Spinal cord (tissue), 10 donors: Measurements from ENCODE around the gene XRCC2. TPM values are rescaled to one million over a fixed set of nuclear protein-coding genes. Genes with fewer than 3 reads are reported as not detected.
"Not testable (repeated sequence)": the region's sequence is repeated elsewhere in the genome, so short reads cannot be mapped to it uniquely, and the experiment has no call there.

Experiments
- DNase-seq, 6 donors: peaks; one replicate each; pipeline versions ENCODE4 v3.0.0 to v3.0.0-alpha.2; 2013 to 2015; ENCODE audit warnings: low spot score in 6 of 6, low read depth in 4 of 6
- H3K27ac ChIP-seq: one replicate; pipeline ENCODE4 v1.5.1; 2013; ENCODE audit warnings: low read depth, low read length, control low read depth
- H3K27me3 ChIP-seq: one replicate; pipeline ENCODE4 v1.6.1; 2013; ENCODE audit warnings: low read length; ENCODE audit not compliant: control insufficient read depth, insufficient read depth
- H3K36me3 ChIP-seq: one replicate; pipeline ENCODE4 v1.6.1; 2013; ENCODE audit warnings: low read length; ENCODE audit not compliant: control insufficient read depth, insufficient read depth
- H3K4me1 ChIP-seq: one replicate; pipeline ENCODE4 v1.6.1; 2013; ENCODE audit warnings: low read length; ENCODE audit not compliant: control insufficient read depth, insufficient read depth
- H3K4me3 ChIP-seq: one replicate; pipeline ENCODE4 v1.5.1; 2013; ENCODE audit warnings: low read depth, low read length, control low read depth
- H3K9me3 ChIP-seq: one replicate; pipeline ENCODE4 v1.6.1; 2013; ENCODE audit warnings: low read length; ENCODE audit not compliant: control insufficient read depth, insufficient read depth
- WGBS: methylation state at CpG from one replicate; pipeline ENCODE4 v1.1.5; 2013; ENCODE audit warnings: missing lambda C conversion rate; ENCODE audit not compliant: insufficient coverage; 5-methylcytosine and 5-hydroxymethylcytosine counted together
- polyA plus RNA-seq, 2 donors: library from polyadenylated mRNA; unstranded; fragments of 120-200 nt; gene quantifications; one replicate each; pipeline ENCODE4 v1.2.1, GENCODE V29; 2013; ENCODE audit not compliant: insufficient read length in 2 of 2
- total RNA-seq, 2 donors: library from RNA; depleted of rRNA in 1 of 2; stranded (reverse); fragments of 120-200 nt in 1 of 2; fragments of >200 nt in 1 of 2; gene quantifications; one replicate each; pipeline versions ENCODE4 v1.2.3 to v1.2.4, GENCODE V29; 2013 to 2014
- donor health status: healthy.

Gene XRCC2
- total and polyA plus RNA-seq, 4 donors, result 3.9 to 5.9 (median 4.5) TPM

- 93% methylated on average over 3 of the region's 11 CpGs for WGBS
- not testable (repeated sequence) for H3K4me3 ChIP-seq, DNase-seq
Measured at GRCh38 chr7:152646579-152646978, 29.4 kb downstream of the XRCC2 start.

GRCh38 chr7:152643979-152644559 is 31.9 kb downstream of the XRCC2 start:
- DNase-seq, result no peak
- Histone ChIP-seq H3K27me3 (no peaks in the 10 kb centered on the region), H3K27ac (no peak overlapping the region), H3K36me3 (no peaks in the 10 kb centered on the region), H3K4me3 (no peak overlapping the region), H3K4me1 (no peaks in the 10 kb centered on the region), H3K9me3 (no peaks in the 10 kb centered on the region)
- WGBS, result 95% methylated on average over 4 of the region's 9 CpGs

More at GRCh38 chr7:152646579-152646978, 29.4 kb downstream of the XRCC2 start:
- not testable (repeated sequence) for H3K27me3 ChIP-seq, H3K36me3 ChIP-seq, H3K4me1 ChIP-seq, H3K27ac ChIP-seq, H3K9me3 ChIP-seq

GRCh38 chr7:152641384-152641783 is 34.6 kb downstream of the XRCC2 start:
- no peaks in the 10 kb centered on the region for H3K27me3 ChIP-seq
- no peaks in the 10 kb centered on the region for H3K4me1 ChIP-seq
- no peaks in the 10 kb centered on the region for H3K36me3 ChIP-seq
- no peaks in the 10 kb centered on the region for H3K9me3 ChIP-seq
- 94% methylated on average over 3 of the region's 6 CpGs for WGBS
- DNase-seq, result no peak
- no peak overlapping the region for H3K27ac ChIP-seq
- no peak overlapping the region for H3K4me3 ChIP-seq

GRCh38 chr7:152640829-152641228 is 35.1 kb downstream of the XRCC2 start:
- DNase-seq, result no peak
- no peak overlapping the region for H3K4me3 ChIP-seq
- 90% methylated on average over 2 of the region's 6 CpGs for WGBS
- H3K27ac ChIP-seq, result no peak overlapping the region
- no peaks in the 10 kb centered on the region for H3K4me1 ChIP-seq
- H3K9me3 ChIP-seq, result no peaks in the 10 kb centered on the region
- H3K36me3 ChIP-seq, result no peaks in the 10 kb centered on the region
- no peaks in the 10 kb centered on the region for H3K27me3 ChIP-seq

GRCh38 chr7:152637920-152638580 is 37.9 kb downstream of the XRCC2 start:
- Histone ChIP-seq H3K27me3 (no peaks in the 10 kb centered on the region), H3K4me3 (no peak overlapping the region), H3K36me3 (no peaks in the 10 kb centered on the region), H3K9me3 (no peaks in the 10 kb centered on the region), H3K4me1 (no peaks in the 10 kb centered on the region), H3K27ac (no peak overlapping the region)
- no peak for DNase-seq
- no CpG with 5 or more reads among the region's 7 CpGs for WGBS

- Histone ChIP-seq H3K36me3 (no peaks in the 10 kb centered on the region), H3K27me3 (no peaks in the 10 kb centered on the region), H3K4me3 (no peak overlapping the region), H3K27ac (no peak overlapping the region), H3K9me3 (no peaks in the 10 kb centered on the region), H3K4me1 (no peaks in the 10 kb centered on the region)
- WGBS, result no CpG with 5 or more reads among the region's 1 CpG
- DNase-seq, result peak in 1 of 6 donors; percentile 51
Measured at GRCh38 chr7:152637161-152637560, 38.8 kb downstream of the XRCC2 start.

GRCh38 chr7:152636441-152636840 is 39.5 kb downstream of the XRCC2 start:
- no peaks in the 10 kb centered on the region for H3K4me1 ChIP-seq
- WGBS, result 100% methylated on average over 2 of the region's 6 CpGs

GRCh38 chr7:152633504-152633903 is 42.4 kb downstream of the XRCC2 start:
- H3K27me3 ChIP-seq, result no peaks in the 10 kb centered on the region
- 80% methylated on average over 4 of the region's 8 CpGs for WGBS
- DNase-seq, result no peak
- no peaks in the 10 kb centered on the region for H3K9me3 ChIP-seq
- H3K36me3 ChIP-seq, result no peaks in the 10 kb centered on the region
- no peak overlapping the region for H3K4me3 ChIP-seq
- no peaks in the 10 kb centered on the region for H3K4me1 ChIP-seq
- H3K27ac ChIP-seq, result no peak overlapping the region

More at GRCh38 chr7:152636441-152636840, 39.5 kb downstream of the XRCC2 start:
- Histone ChIP-seq H3K27ac (no peak overlapping the region), H3K27me3 (no peaks in the 10 kb centered on the region), H3K36me3 (no peaks in the 10 kb centered on the region), H3K9me3 (no peaks in the 10 kb centered on the region), H3K4me3 (no peak overlapping the region)
- DNase-seq, result no peak

- Histone ChIP-seq H3K36me3 (no peaks in the 10 kb centered on the region), H3K4me3 (no peak overlapping the region), H3K4me1 (no peaks in the 10 kb centered on the region), H3K27ac (no peak overlapping the region), H3K27me3 (no peaks in the 10 kb centered on the region), H3K9me3 (no peaks in the 10 kb centered on the region)
- 95% methylated on average over 8 of the region's 8 CpGs for WGBS
- no peak for DNase-seq
Measured at GRCh38 chr7:152633072-152633471, 42.9 kb downstream of the XRCC2 start.

- not testable (repeated sequence) for DNase-seq, H3K9me3 ChIP-seq, H3K27ac ChIP-seq, H3K27me3 ChIP-seq, H3K36me3 ChIP-seq, H3K4me1 ChIP-seq, H3K4me3 ChIP-seq
Measured at GRCh38 chr7:152628772-152629171, 47.2 kb downstream of the XRCC2 start.
